K562 (cell line): ENCODE measurements around the gene TYW1B. TPM values are rescaled to one million over a fixed set of nuclear protein-coding genes. Genes with fewer than 3 reads are reported as not detected.
"Not testable (repeated sequence)": the region's sequence is repeated elsewhere in the genome, so short reads cannot be mapped to it uniquely, and the experiment has no call there.

ENCODE experiments used
- ATAC-seq: fragments of 200-7000 bp; cut with Tn5 transposase; 3 replicates; pipeline ENCODE4 v1.9.1; 2020; ENCODE audit warnings: moderate library complexity
- BruUV-seq: library from RNA; stranded (reverse); fragments of 400-500 nt; replicated peaks from 2 replicates; lab custom pipeline; 2021; lab: Mats Ljungman, UMichigan
- CTCF ChIA-PET: fragments of 300-600 bp; formaldehyde crosslinking; extraction: SDS; loops from one replicate; lab custom pipeline; 2021; ENCODE audit warnings: low intra/inter-chr PET ratio; lab: Yijun Ruan, JAX
- POLR2A ChIA-PET: fragments of 300-600, 350-650 bp; sonication (Branson Sonifier 250); formaldehyde crosslinking; extraction: SDS; loops from one replicate; lab custom pipeline; 2021; ENCODE audit warnings: antibody characterized with exemption, inconsistent platforms; lab: Yijun Ruan, JAX
- DNase-seq, 4 experiments: peaks; one replicate each; pipeline versions ENCODE4 v3.0.0 to v3.0.0-alpha.2; 2011 to 2018; ENCODE audit warnings: low spot score in 3 of 4, mixed read lengths in 3 of 4; ENCODE audit errors: extremely low read depth in 1 of 4
- FAIRE-seq: peaks from 2 replicates; lab custom pipeline; 2011; peaks lifted over from hg19 to GRCh38; lab: Jason Lieb, UNC
- H2AFZ ChIP-seq: 2 replicates; pipeline ENCODE4 v1.6.0; 2011; ENCODE audit warnings: low read depth, low read length, control low read depth, inconsistent platforms
- H3K27ac ChIP-seq: fragments of 200-600 bp; 3 replicates; pipeline ENCODE4 v1.8.0; 2011; ENCODE audit warnings: low read depth, mild to moderate bottlenecking, control low read depth, inconsistent platforms, low read length, moderate library complexity, mixed read lengths; ENCODE audit errors: extremely low read depth
- H3K27me3 ChIP-seq, 2 experiments: fragments of 300-600 bp in 1 of 2; 2 replicates in 1 of 2; 3 replicates in 1 of 2; pipeline versions ENCODE4 v1.6.0 to v1.8.0; 2011; ENCODE audit warnings: inconsistent platforms in 2 of 2, low read length in 2 of 2, mild to moderate bottlenecking in 1 of 2, mixed read lengths in 1 of 2, moderate library complexity in 1 of 2; ENCODE audit not compliant: control insufficient read depth in 2 of 2, insufficient read depth in 2 of 2
- H3K36me3 ChIP-seq: fragments of 300-600 bp; 3 replicates; pipeline ENCODE4 v1.8.0; 2011; ENCODE audit warnings: mild to moderate bottlenecking, low read length, inconsistent platforms; ENCODE audit not compliant: control insufficient read depth, insufficient read depth
- H3K4me1 ChIP-seq, 2 experiments: fragments of 200-600 bp in 1 of 2; replicated peaks in 1 of 2; 2 replicates in 1 of 2; 3 replicates in 1 of 2; pipeline versions ENCODE4 v1.5.1 to v1.8.0; 2011; ENCODE audit warnings: inconsistent platforms in 2 of 2, low read length in 2 of 2, mild to moderate bottlenecking in 1 of 2, mixed read lengths in 1 of 2, moderate library complexity in 1 of 2; ENCODE audit not compliant: control insufficient read depth in 2 of 2, insufficient read depth in 2 of 2
- H3K4me2 ChIP-seq: 2 replicates; pipeline ENCODE4 v1.6.1; 2011; ENCODE audit warnings: low read length, control low read depth, inconsistent platforms, mixed read lengths; ENCODE audit not compliant: insufficient read depth
- H3K4me3 ChIP-seq: fragments of 200-600 bp; sonication (generic), shearing (Covaris generic); 2 replicates; pipeline ENCODE4 v1.5.1; 2016; ENCODE audit warnings: control low read depth, inconsistent platforms
- H3K79me2 ChIP-seq: fragments of 200-600 bp; 3 replicates; pipeline ENCODE4 v1.8.0; 2011; ENCODE audit warnings: low read length, inconsistent platforms; ENCODE audit not compliant: control insufficient read depth, insufficient read depth
- H3K9ac ChIP-seq, 2 experiments: 2 replicates each; pipeline versions ENCODE4 v1.6.0 to v1.6.1; 2011; ENCODE audit warnings: low read depth in 2 of 2, low read length in 2 of 2, control low read depth in 1 of 2, inconsistent platforms in 1 of 2, mild to moderate bottlenecking in 1 of 2, mixed read lengths in 1 of 2; ENCODE audit not compliant: insufficient read depth in 1 of 2
- H3K9me1 ChIP-seq: one replicate; pipeline ENCODE4 v1.6.0; 2011; ENCODE audit warnings: inconsistent platforms, mild to moderate bottlenecking, low read length, moderate library complexity; ENCODE audit not compliant: control insufficient read depth, insufficient read depth
- H3K9me3 ChIP-seq: replicated peaks from 2 replicates; pipeline ENCODE4 v1.5.1; 2011; ENCODE audit warnings: low read depth, low read length, inconsistent platforms; ENCODE audit not compliant: control insufficient read depth, insufficient read depth
- H4K20me1 ChIP-seq: replicated peaks from 2 replicates; pipeline ENCODE4 v1.6.1; 2011; ENCODE audit warnings: low read length, inconsistent platforms, mixed read lengths; ENCODE audit not compliant: control insufficient read depth, insufficient read depth
- SPI1 ChIP-seq: IDR thresholded peaks from 2 replicates; pipeline ENCODE4 v1.6.1; 2011; ENCODE audit warnings: low read depth, low read length, control low read depth, borderline replicate concordance
- WGBS: fragments of 100-300 bp; shearing (Covaris generic); methylation state at CpG from one replicate; pipeline ENCODE4 v1.1.6; 2016; ENCODE audit warnings: low coverage, mixed read lengths; ENCODE audit not compliant: insufficient coverage; ENCODE audit errors: missing lambda C conversion rate; 5-methylcytosine and 5-hydroxymethylcytosine counted together
- in situ Hi-C: fragments of 300-500 bp; cut with MboI; formaldehyde crosslinking; loops from 4 replicates; pipeline ENCODE4 v1.15.0; 2018; ENCODE audit warnings: inconsistent platforms, mixed read lengths
- intact Hi-C: fragments of 100-400 bp; cut with micrococcal nuclease; formaldehyde crosslinking; loops from 2 replicates; pipeline ENCODE4 v1.14.2; 2022
- polyA plus RNA-seq, 8 experiments: library from polyadenylated mRNA; depleted of rRNA in 4 of 8; stranded (reverse) in 5 of 8; unstranded in 3 of 8; fragments of >200 nt; fragmentation: Nextera tagmentation in 2 of 8; fragmentation: Illumina TruSeq in 1 of 8; extraction: Ambion mirVana in 2 of 8; extraction: Trizol in 1 of 8; gene quantifications; 2 replicates each; pipeline versions ENCODE4 v1.2.1 to v1.2.3, GENCODE V29; 2011 to 2014; ENCODE audit warnings: inconsistent platforms in 1 of 8, missing spikeins in 1 of 8
- total RNA-seq, 7 experiments: library from RNA; depleted of rRNA in 6 of 7; stranded (reverse); fragments of >200 nt in 6 of 7; fragmentation: Illumina TruSeq in 2 of 7; extraction: Trizol in 2 of 7; gene quantifications; 2 replicates each; pipeline versions ENCODE4 v1.2.1 to v1.2.3, GENCODE V29; 2011 to 2021; ENCODE audit warnings: low replicate concordance in 1 of 7

Gene TYW1B
- total and polyA plus RNA-seq, 9 of the 15 experiments (the other 6 are each of a cell fraction or from before 2014, with no cell fraction given), result 5.8 to 14.7 (median 9.8) TPM

GRCh38 chr7:72601683-72602082, 226.3 kb downstream of the TYW1B start:
- POLR2A ChIA-PET, in situ Hi-C loops, H3K79me2 ChIP-seq, FAIRE-seq, H3K9me3 ChIP-seq, H2AFZ ChIP-seq, BruUV-seq, H3K4me2 ChIP-seq, H3K36me3 ChIP-seq, H3K4me3 ChIP-seq, CTCF ChIA-PET, DNase-seq, H4K20me1 ChIP-seq, ATAC-seq, H3K9me1 ChIP-seq, intact Hi-C loops, H3K9ac ChIP-seq, H3K27ac ChIP-seq, H3K27me3 ChIP-seq, H3K4me1 ChIP-seq: not testable (repeated sequence)
- peak; percentile 58 for TF ChIP-seq SPI1
- WGBS, result 23% methylated on average over 2 of the region's 2 CpGs

DNA sequence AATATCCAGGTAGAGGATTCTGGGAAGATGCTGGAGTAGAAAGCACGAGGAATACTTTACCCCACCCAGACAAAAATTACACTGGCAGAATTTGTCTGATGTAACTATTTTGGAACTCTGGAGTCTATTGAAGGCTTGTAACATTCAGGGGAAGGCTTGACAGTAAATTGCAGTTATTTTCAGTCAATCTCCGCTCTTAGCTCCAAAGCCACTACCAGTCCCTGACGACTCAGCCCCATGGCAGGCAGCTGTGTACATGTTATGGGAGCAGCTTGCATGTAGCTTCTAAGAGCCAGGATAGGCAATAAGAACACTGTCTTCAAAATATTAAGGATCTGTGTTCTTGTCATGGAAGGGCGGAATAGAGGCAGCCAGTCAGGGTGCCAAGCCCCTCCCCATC, 238.0 kb downstream of the TYW1B start:
- H3K27me3 ChIP-seq, intact Hi-C loops, H3K4me1 ChIP-seq, DNase-seq, H4K20me1 ChIP-seq, H3K9ac ChIP-seq, H3K4me2 ChIP-seq, CTCF ChIA-PET, H3K79me2 ChIP-seq, BruUV-seq, in situ Hi-C loops, H3K36me3 ChIP-seq, H3K4me3 ChIP-seq, H3K9me3 ChIP-seq, FAIRE-seq, H3K27ac ChIP-seq, ATAC-seq, H3K9me1 ChIP-seq, H2AFZ ChIP-seq: not testable (repeated sequence)
- WGBS, result 69% methylated on average over 4 of the region's 4 CpGs
- POLR2A ChIA-PET, result interaction anchor here (0.5 kb wide), 1 partner anchor 34 kb away, joined by 3 read pairs; no protein-coding TSS in a partner anchor
